H1 (cell line): Measurements from ENCODE around the gene RGS6. TPM values are rescaled to one million over a fixed set of nuclear protein-coding genes. Genes with fewer than 3 reads are reported as not detected.

Experiments
- CTCF ChIA-PET: fragments of 300-600 bp; sonication (Branson Sonifier 250); formaldehyde crosslinking; loops from one replicate; lab custom pipeline; 2021; ENCODE audit not compliant: partially characterized antibody; lab: Charles Lee
- POLR2A ChIA-PET: fragments of 300-600 bp; sonication (Branson Sonifier 250); formaldehyde crosslinking; loops from one replicate; lab custom pipeline; 2021; ENCODE audit warnings: inconsistent platforms; ENCODE audit not compliant: partially characterized antibody; lab: Charles Lee
- DNase-seq, 2 experiments: peaks; one replicate each; pipeline versions ENCODE4 v3.0.0 to v3.0.0-alpha.2; 2010 to 2022; ENCODE audit warnings: low spot score in 2 of 2, low read depth in 1 of 2, mixed read lengths in 1 of 2
- FAIRE-seq: peaks from 2 replicates; lab custom pipeline; 2011; peaks lifted over from hg19 to GRCh38; lab: Jason Lieb, UNC
- H2AFZ ChIP-seq: 2 replicates; pipeline ENCODE4 v1.8.1; 2012; ENCODE audit warnings: low read length, inconsistent platforms
- H2AK5ac ChIP-seq: 2 replicates; pipeline ENCODE4 v1.6.1; 2013; ENCODE audit warnings: low read depth, low read length
- H2BK120ac ChIP-seq: replicated peaks from 2 replicates; pipeline ENCODE3; 2013; ENCODE audit warnings: low read depth, low read length, inconsistent platforms
- H2BK12ac ChIP-seq: 2 replicates; pipeline ENCODE4 v1.6.1; 2013; ENCODE audit warnings: low read depth, low read length
- H2BK15ac ChIP-seq: 2 replicates; pipeline ENCODE4 v1.6.1; 2013; ENCODE audit warnings: low read length
- H2BK20ac ChIP-seq: 2 replicates; pipeline ENCODE4 v1.6.1; 2013; ENCODE audit warnings: low read length
- H2BK5ac ChIP-seq: 2 replicates; pipeline ENCODE4 v1.6.1; 2013; ENCODE audit warnings: low read depth, low read length
- H3K14ac ChIP-seq: 2 replicates; pipeline ENCODE4 v1.6.1; 2013; ENCODE audit warnings: inconsistent platforms; ENCODE audit not compliant: insufficient read length
- H3K18ac ChIP-seq: 2 replicates; pipeline ENCODE4 v1.6.1; 2013; ENCODE audit warnings: low read length; ENCODE audit errors: extremely low read depth
- H3K23ac ChIP-seq: 2 replicates; pipeline ENCODE4 v1.6.1; 2013; ENCODE audit warnings: inconsistent platforms; ENCODE audit not compliant: insufficient read length
- H3K23me2 ChIP-seq: 2 replicates; pipeline ENCODE4 v1.6.1; 2013; ENCODE audit warnings: low read depth, low read length
- H3K27ac ChIP-seq: 2 replicates; pipeline ENCODE4 v1.6.1; 2011; ENCODE audit warnings: low read depth, low read length, inconsistent platforms
- H3K27me3 ChIP-seq, 4 experiments: replicated peaks in 1 of 4; 1 replicate in 1 of 4; 2 replicates in 3 of 4; pipeline versions ENCODE4 v1.6.1 to v1.8.1; 2011 to 2013; ENCODE audit warnings: low read length in 3 of 4, mild to moderate bottlenecking in 3 of 4, inconsistent platforms in 2 of 4, mixed read lengths in 2 of 4, moderate library complexity in 1 of 4; ENCODE audit not compliant: control insufficient read depth in 3 of 4, insufficient read depth in 3 of 4; ENCODE audit errors: extremely low read depth in 1 of 4
- H3K36me3 ChIP-seq, 4 experiments: 2 replicates each; pipeline versions ENCODE4 v1.6.1 to v1.8.1; 2011 to 2013; ENCODE audit warnings: mild to moderate bottlenecking in 4 of 4, low read length in 3 of 4, moderate library complexity in 2 of 4, control low read depth in 1 of 4, inconsistent platforms in 1 of 4; ENCODE audit not compliant: insufficient read depth in 4 of 4, control insufficient read depth in 2 of 4
- H3K4ac ChIP-seq: replicated peaks from 2 replicates; pipeline ENCODE3; 2013; ENCODE audit warnings: low read length, low read depth, mixed read lengths, inconsistent platforms; ENCODE audit not compliant: insufficient read length
- H3K4me1 ChIP-seq, 4 experiments: replicated peaks in 1 of 4; 1 replicate in 1 of 4; 2 replicates in 3 of 4; pipeline versions ENCODE4 v1.6.1 to v1.8.1; 2011 to 2013; ENCODE audit warnings: low read length in 3 of 4, inconsistent platforms in 2 of 4, mixed read lengths in 1 of 4; ENCODE audit not compliant: insufficient read depth in 4 of 4, control insufficient read depth in 3 of 4
- H3K4me2 ChIP-seq, 2 experiments: 2 replicates each; pipeline versions ENCODE4 v1.6.1 to v1.8.1; 2011 to 2013; ENCODE audit warnings: low read depth in 2 of 2, low read length in 2 of 2, control low read depth in 1 of 2, inconsistent platforms in 1 of 2, mild to moderate bottlenecking in 1 of 2; ENCODE audit not compliant: insufficient read depth in 1 of 2
- H3K4me3 ChIP-seq, 4 experiments: fragments of 200-600, 300-600 bp in 1 of 4; sonication (generic), shearing (Covaris generic), sonication (Bioruptor Twin) in 1 of 4; 2 replicates each; pipeline versions ENCODE4 v1.5.1 to v1.8.1; 2011 to 2016; ENCODE audit warnings: low read length in 4 of 4, low read depth in 3 of 4, control low read depth in 2 of 4, inconsistent platforms in 2 of 4, mild to moderate bottlenecking in 2 of 4, mixed read lengths in 1 of 4, moderate library complexity in 1 of 4; ENCODE audit not compliant: insufficient read depth in 2 of 4; ENCODE audit errors: extremely low read depth in 1 of 4
- H3K56ac ChIP-seq: replicated peaks from 2 replicates; pipeline ENCODE3; 2013; ENCODE audit warnings: low read depth, mild to moderate bottlenecking, mixed read lengths, low read length, inconsistent platforms; ENCODE audit not compliant: insufficient read length
- H3K79me1 ChIP-seq: 2 replicates; pipeline ENCODE4 v1.6.1; 2013; ENCODE audit warnings: low read depth, low read length, control low read depth
- H3K79me2 ChIP-seq, 2 experiments: 2 replicates each; pipeline versions ENCODE4 v1.6.1 to v1.8.1; 2012 to 2013; ENCODE audit warnings: low read length in 2 of 2, mild to moderate bottlenecking in 2 of 2, inconsistent platforms in 1 of 2; ENCODE audit not compliant: insufficient read depth in 2 of 2, control insufficient read depth in 1 of 2
- H3K9ac ChIP-seq, 4 experiments: replicated peaks in 1 of 4; 1 replicate in 1 of 4; 2 replicates in 3 of 4; pipeline versions ENCODE4 v1.6.1 to v1.8.1; 2011 to 2013; ENCODE audit warnings: low read depth in 3 of 4, low read length in 3 of 4, control low read depth in 2 of 4, mild to moderate bottlenecking in 2 of 4, moderate library complexity in 2 of 4, inconsistent platforms in 1 of 4; ENCODE audit errors: extremely low read depth in 1 of 4
- H3K9me3 ChIP-seq, 2 experiments: 2 replicates each; pipeline versions ENCODE4 v1.6.1 to v1.8.1; 2012 to 2013; ENCODE audit warnings: mild to moderate bottlenecking in 2 of 2, moderate library complexity in 2 of 2, control low read depth in 1 of 2, inconsistent platforms in 1 of 2, low read depth in 1 of 2, low read length in 1 of 2, mixed read lengths in 1 of 2; ENCODE audit not compliant: insufficient read depth in 2 of 2
- H4K20me1 ChIP-seq, 2 experiments: replicated peaks in 1 of 2; 2 replicates each; pipeline versions ENCODE3 to v1.8.1; 2011 to 2013; ENCODE audit warnings: inconsistent platforms in 2 of 2, low read length in 2 of 2, mild to moderate bottlenecking in 1 of 2; ENCODE audit not compliant: insufficient read depth in 2 of 2, control insufficient read depth in 1 of 2
- H4K5ac ChIP-seq: 2 replicates; pipeline ENCODE4 v1.6.1; 2013; ENCODE audit warnings: low read length, low read depth, mixed read lengths, inconsistent platforms; ENCODE audit not compliant: insufficient read length
- H4K8ac ChIP-seq: 2 replicates; pipeline ENCODE4 v1.8.0; 2013; ENCODE audit warnings: mild to moderate bottlenecking, moderate library complexity, low read length, inconsistent platforms; ENCODE audit not compliant: insufficient read depth; ENCODE audit errors: extremely low read depth
- H4K91ac ChIP-seq: replicated peaks from 2 replicates; pipeline ENCODE3; 2013; ENCODE audit warnings: low read length, mixed read lengths, inconsistent platforms; ENCODE audit not compliant: insufficient read length
- CEBPB ChIP-seq: IDR thresholded peaks from 2 replicates; pipeline ENCODE4 v1.6.1; 2012; ENCODE audit warnings: low read depth, low read length
- CHD1 ChIP-seq: IDR thresholded peaks from 2 replicates; pipeline ENCODE4 v1.6.1; 2012; ENCODE audit warnings: low read depth, low read length, improper control_type of control experiment
- GTF2F1 ChIP-seq: IDR thresholded peaks from 2 replicates; pipeline ENCODE4 v1.6.1; 2012; ENCODE audit warnings: low read depth, low read length, improper control_type of control experiment, borderline replicate concordance
- HDAC2 ChIP-seq, 2 experiments: fragments of 300-600 bp in 1 of 2; sonication (generic) in 1 of 2; IDR thresholded peaks; 2 replicates each; pipeline ENCODE4 v1.6.1; 2011 to 2012; ENCODE audit warnings: low read depth in 2 of 2, low read length in 2 of 2, mild to moderate bottlenecking in 2 of 2, moderate library complexity in 2 of 2, borderline replicate concordance in 1 of 2, inconsistent platforms in 1 of 2
- KDM4A ChIP-seq: IDR thresholded peaks from one replicate; pipeline ENCODE4 v1.7.1; 2012; ENCODE audit warnings: low read depth, mild to moderate bottlenecking, moderate library complexity, low read length, inconsistent platforms; ENCODE audit not compliant: severe bottlenecking
- KDM5A ChIP-seq: fragments of 200-600 bp; IDR thresholded peaks from 2 replicates; pipeline ENCODE4 v1.7.1; 2012; ENCODE audit warnings: mild to moderate bottlenecking, low read length, inconsistent platforms, mixed read lengths
- PHF8 ChIP-seq: fragments of 200-600 bp; sonication (generic); conservative IDR thresholded peaks from 2 replicates; pipeline ENCODE4 v1.7.1; 2012; ENCODE audit warnings: low read depth, mild to moderate bottlenecking, inconsistent platforms, low read length, moderate library complexity
- POU5F1 ChIP-seq: IDR thresholded peaks from 2 replicates; pipeline ENCODE4 v1.6.1; 2011; ENCODE audit warnings: low read depth, mild to moderate bottlenecking, low read length, moderate library complexity
- RAD21 ChIP-seq, 2 experiments: IDR thresholded peaks in 1 of 2; conservative IDR thresholded peaks in 1 of 2; 2 replicates each; pipeline ENCODE4 v1.6.1; 2011; ENCODE audit warnings: low read depth in 2 of 2, low read length in 2 of 2, improper control_type of control experiment in 1 of 2, inconsistent platforms in 1 of 2, mild to moderate bottlenecking in 1 of 2, moderate library complexity in 1 of 2
- RNF2 ChIP-seq: fragments of 200-900, 300-1000 bp; sonication (generic); IDR thresholded peaks from 2 replicates; pipeline ENCODE4 v1.7.1; 2016; ENCODE audit warnings: borderline replicate concordance, low read depth, mild to moderate bottlenecking, antibody characterized with exemption, low read length; ENCODE audit not compliant: poor library complexity, severe bottlenecking; ENCODE audit errors: missing control alignments
- SIX5 ChIP-seq: IDR thresholded peaks from 2 replicates; pipeline ENCODE4 v1.6.1; 2011; ENCODE audit warnings: mild to moderate bottlenecking, low read depth, low read length
- SP1 ChIP-seq: IDR thresholded peaks from 2 replicates; pipeline ENCODE4 v1.6.1; 2011; ENCODE audit warnings: low read depth, low read length
- TEAD4 ChIP-seq: IDR thresholded peaks from 2 replicates; pipeline ENCODE4 v1.6.1; 2012; ENCODE audit warnings: low read depth, low read length, inconsistent platforms, mixed read lengths
- WGBS, 2 experiments: shearing (Covaris generic) in 1 of 2; methylation state at CpG; one replicate each; pipeline versions ENCODE4 v1.1.6 to v1.1.7; 2013 to 2015; ENCODE audit warnings: low lambda C conversion rate in 2 of 2, mixed read lengths in 2 of 2, inconsistent platforms in 1 of 2, low coverage in 1 of 2, missing lambda C conversion rate in 1 of 2; ENCODE audit not compliant: insufficient replicate concordance in 2 of 2, insufficient coverage in 1 of 2, insufficient read length in 1 of 2; ENCODE audit errors: extremely low coverage in 1 of 2, missing lambda C conversion rate in 1 of 2; 5-methylcytosine and 5-hydroxymethylcytosine counted together
- polyA plus RNA-seq, 7 experiments: library from polyadenylated mRNA; depleted of rRNA in 3 of 7; stranded (reverse) in 5 of 7; unstranded in 2 of 7; fragments of >200 nt in 5 of 7; fragments of 200-250 nt in 2 of 7; gene quantifications; 1 replicate in 5 of 7; 2 replicates in 1 of 7; 4 replicates in 1 of 7; pipeline versions ENCODE4 v1.2.1 to v1.2.3, GENCODE V29; 2011 to 2013; ENCODE audit warnings: missing spikeins in 2 of 7, mixed read lengths in 2 of 7
- total RNA-seq: library from RNA; stranded (reverse); fragmentation: NEBNext Ultra II Directional; extraction: Animal tissue kit (Norgen Biotek cat#: 25700); gene quantifications from 2 replicates; pipeline ENCODE4 v1.2.1, GENCODE V29; 2021

RGS6 gene
- total and polyA plus RNA-seq, 2 of the 8 experiments (the other 6 are each of a cell fraction or from before 2014, with no cell fraction given): 0.26 to 1.1 TPM

- H3K4me3 ChIP-seq: no peak overlapping the region
- no peak overlapping the region for H2AFZ ChIP-seq
- H3K4me1 ChIP-seq: peaks cover 0 to 6% (median 2%) of the 10 kb centered on the region in 4 experiments; a peak in 4 of 7 replicates
- H3K23ac ChIP-seq: no peak overlapping the region
- H2BK15ac ChIP-seq: no peak overlapping the region
- no peaks in the 10 kb centered on the region for H3K9me3 ChIP-seq
- H3K79me1 ChIP-seq: no peaks in the 10 kb centered on the region
- H4K5ac ChIP-seq: no peak overlapping the region
- FAIRE-seq (no peak), DNase-seq (no peak)
- H2BK20ac ChIP-seq: no peak overlapping the region
- H3K27me3 ChIP-seq: no peaks in the 10 kb centered on the region; a peak in 1 of 7 replicates
- H3K18ac ChIP-seq: no peak overlapping the region
- WGBS, 2 experiments: 89% methylated on average over 8 of the region's 8 CpGs; no CpG with 5 or more reads in 1 of the 2 experiments
- no peak overlapping the region for H4K8ac ChIP-seq
- H3K4me2 ChIP-seq: no peak overlapping the region; a peak in 1 of 4 replicates
- ChIA-PET CTCF (interaction anchor here (0.7 to 3.4 kb wide), 7 partner anchors 8 to 184 kb away, joined by 3 to 12 read pairs (median 5); no protein-coding TSS in a partner anchor), POLR2A (no interaction called here)
- H3K56ac ChIP-seq: no peak overlapping the region
- no peak overlapping the region for H2BK120ac ChIP-seq
- H3K36me3 ChIP-seq: no peaks in the 10 kb centered on the region
- H3K79me2 ChIP-seq: no peaks in the 10 kb centered on the region
- H2AK5ac ChIP-seq: no peak overlapping the region
- 0 out of 2 replicates have a peak overlapping the region, but pooled peaks have one; percentile 13 for H2BK12ac ChIP-seq
- H4K20me1 ChIP-seq: no peaks in the 10 kb centered on the region
- no peak overlapping the region for H2BK5ac ChIP-seq
- H3K4ac ChIP-seq: no peak overlapping the region
- H3K9ac ChIP-seq: no peak overlapping the region
- H3K27ac ChIP-seq: no peak overlapping the region
- no peak overlapping the region for H4K91ac ChIP-seq
- H3K23me2 ChIP-seq: no peaks in the 10 kb centered on the region; the same call in 1 of the 2 replicates
- H3K14ac ChIP-seq: no peak overlapping the region
- no peak for TF ChIP-seq HDAC2 (IDR thresholded peaks at IDR 0.05; ENCODE audit: borderline replicate concordance in 1 of 2, low read depth in 2 of 2, low read length in 2 of 2)
- TF ChIP-seq GTF2F1: no peak
- TF ChIP-seq POU5F1: no peak
- no peak for TF ChIP-seq KDM5A
- no peak for TF ChIP-seq CEBPB
- TF ChIP-seq TEAD4: no peak
- no peak for TF ChIP-seq SP1
- no peak for TF ChIP-seq CHD1
- TF ChIP-seq KDM4A: no peak
- no peak for TF ChIP-seq SIX5
- no peak for TF ChIP-seq PHF8
- TF ChIP-seq RAD21 (IDR thresholded peaks at IDR 0.05 in 1 of 2, conservative IDR thresholded peaks at IDR 0.05 in 1 of 2; ENCODE audit: low read depth in 2 of 2, low read length in 2 of 2): no peak
- TF ChIP-seq RNF2: no peak
Measured at GRCh38 chr14:72553161-72553560, 620.9 kb downstream of the RGS6 start.
